Activated T-helper 9 cell treated with anti-CD3 and anti-CD28 coated beads, Interleukin-2, amount 50 U/mL, for 16 hours (primary cell): ENCODE measurements around the gene CFAP100.

Experiments
- DNase-seq: peaks from one replicate; pipeline ENCODE4 v3.0.0-alpha.2; 2020; ENCODE audit warnings: low read depth

The CFAP100 gene

DNA sequence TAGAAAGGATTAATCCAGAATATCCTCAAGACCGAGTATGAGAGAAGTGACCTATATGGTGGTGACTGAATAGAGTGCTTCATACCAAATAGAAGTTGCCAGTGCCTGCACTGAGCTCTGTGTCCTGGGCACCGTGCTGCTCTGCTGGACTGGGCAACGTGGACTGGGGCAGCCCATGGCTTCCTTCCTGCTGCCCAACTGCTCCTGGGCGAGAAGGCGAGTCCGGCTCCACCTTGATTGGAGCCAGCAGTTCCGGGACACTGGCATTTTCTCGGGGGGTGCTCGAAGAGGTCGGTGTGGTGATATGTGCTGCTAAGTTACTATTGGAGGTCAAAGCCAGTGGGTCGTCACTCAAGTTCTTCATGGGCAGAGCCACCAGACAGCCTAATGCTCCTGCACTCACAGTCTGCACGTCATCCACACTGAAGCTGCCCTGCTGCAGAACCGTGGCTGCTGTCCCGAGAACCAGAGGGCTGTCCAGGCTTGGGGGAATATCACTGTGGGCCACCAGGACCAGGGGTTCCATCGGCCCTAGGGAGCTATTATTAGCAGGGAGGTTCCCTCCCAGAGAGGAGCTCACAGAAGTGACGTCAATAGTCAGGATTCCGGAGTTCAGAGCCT lies 66.9 kb downstream of the CFAP100 start:
- no peak for DNase-seq

DNA sequence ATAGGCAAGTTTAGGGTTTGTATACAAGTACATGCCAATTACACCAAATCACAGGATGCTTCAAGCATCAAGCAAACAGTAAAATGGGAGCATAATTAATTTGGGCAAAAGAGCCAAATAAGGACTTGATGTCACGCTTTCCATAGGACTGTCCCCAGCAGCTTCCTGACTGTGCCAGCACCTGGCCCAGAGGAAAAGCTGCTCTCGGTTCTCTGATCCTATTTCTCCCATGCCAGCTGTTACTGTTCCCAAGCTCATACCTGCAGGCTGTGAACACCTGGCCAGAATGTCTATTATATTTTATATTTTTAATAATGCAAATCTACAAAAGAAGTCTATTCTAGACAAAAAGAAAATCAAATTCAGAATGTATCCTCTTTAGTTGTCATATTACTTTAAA lies 68.8 kb downstream of the CFAP100 start:
- DNase-seq, result no peak

DNA sequence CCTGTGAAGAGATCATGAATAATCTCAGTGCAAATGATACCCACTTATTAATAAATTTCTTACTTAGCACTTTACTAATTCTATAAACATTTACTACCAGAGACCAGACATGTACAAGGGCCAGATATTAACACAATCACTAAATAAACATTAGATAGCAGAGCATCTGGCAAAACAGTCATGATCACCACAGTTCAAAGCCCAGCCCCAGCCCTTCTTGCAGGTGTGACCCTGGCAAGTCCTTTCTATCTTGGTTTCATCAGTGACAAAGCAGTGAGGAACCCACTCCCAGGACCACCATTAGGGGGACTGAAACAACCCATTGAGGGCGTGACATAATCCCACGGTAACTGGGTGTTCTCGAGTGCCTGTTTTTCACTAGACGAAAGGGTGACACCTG lies 69.4 kb downstream of the CFAP100 start:
- no peak for DNase-seq

DNA sequence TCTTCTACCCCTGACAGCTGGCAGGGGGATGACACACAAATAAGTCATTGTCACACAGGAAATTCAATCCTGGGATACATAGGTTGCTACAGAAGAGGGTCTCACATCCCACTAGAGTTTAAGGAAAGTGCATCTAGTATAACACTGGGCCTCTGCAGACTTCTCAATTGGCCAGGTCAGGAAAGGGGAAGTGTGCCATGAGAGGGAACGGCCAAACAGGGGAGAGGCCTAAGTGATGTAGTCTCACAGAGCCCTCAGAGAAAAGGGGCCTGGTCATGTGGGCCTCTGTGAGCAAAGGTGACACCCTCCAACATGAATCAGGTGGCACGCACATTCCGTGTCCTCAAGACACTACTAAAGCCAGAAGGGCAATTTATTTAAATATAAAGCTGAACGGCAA lies 69.8 kb downstream of the CFAP100 start:
- DNase-seq, result no peak

DNA sequence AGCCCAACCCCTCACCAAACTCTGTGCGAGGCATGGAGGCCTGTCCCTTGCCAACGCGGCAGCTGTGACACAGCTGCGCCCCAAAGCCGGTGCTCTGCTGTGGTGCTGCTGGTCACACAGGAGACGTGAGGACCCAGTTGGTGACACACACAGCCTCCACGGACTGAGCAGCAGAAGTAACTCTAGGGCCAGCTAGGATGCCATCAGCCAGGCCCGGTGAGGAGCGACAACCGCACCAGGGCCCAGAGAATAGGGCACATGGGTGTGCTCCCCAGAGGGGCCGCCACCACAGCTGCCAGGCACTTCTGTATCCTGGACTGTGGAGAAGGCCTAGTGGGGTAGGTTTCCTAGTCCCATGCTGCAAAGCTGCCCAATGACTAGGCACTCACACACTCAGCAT lies 70.3 kb downstream of the CFAP100 start:
- DNase-seq, result no peak

DNA sequence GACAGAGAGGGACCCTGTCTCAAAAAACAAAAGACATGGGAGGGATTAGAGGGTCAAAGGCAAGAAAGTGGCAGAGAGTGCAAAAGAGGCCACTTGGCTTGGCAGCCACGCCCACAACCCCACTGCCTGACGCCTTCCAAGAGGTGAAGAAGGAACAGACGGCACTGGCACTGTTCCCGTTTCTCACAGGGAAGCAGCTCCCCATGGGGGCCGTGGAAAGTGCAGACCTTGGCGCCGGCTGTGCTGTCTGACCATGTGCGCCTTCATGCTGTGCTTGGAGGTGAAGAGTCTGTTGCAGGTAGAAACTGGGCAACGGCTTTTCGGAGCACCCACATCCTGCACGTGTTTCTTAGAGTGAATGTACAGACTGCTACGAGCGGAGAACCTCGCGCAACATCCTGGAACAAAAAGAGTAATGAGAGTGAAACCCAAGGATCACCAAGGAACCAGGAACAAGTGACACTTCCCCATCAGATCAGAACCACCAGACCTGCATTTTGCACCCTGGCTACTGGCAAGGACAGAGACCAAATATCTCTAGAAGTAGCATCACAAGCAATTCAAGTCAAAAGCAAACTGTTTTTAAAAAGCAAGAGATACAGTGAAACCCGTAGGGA lies 71.3 kb downstream of the CFAP100 start:
- no peak for DNase-seq

DNA sequence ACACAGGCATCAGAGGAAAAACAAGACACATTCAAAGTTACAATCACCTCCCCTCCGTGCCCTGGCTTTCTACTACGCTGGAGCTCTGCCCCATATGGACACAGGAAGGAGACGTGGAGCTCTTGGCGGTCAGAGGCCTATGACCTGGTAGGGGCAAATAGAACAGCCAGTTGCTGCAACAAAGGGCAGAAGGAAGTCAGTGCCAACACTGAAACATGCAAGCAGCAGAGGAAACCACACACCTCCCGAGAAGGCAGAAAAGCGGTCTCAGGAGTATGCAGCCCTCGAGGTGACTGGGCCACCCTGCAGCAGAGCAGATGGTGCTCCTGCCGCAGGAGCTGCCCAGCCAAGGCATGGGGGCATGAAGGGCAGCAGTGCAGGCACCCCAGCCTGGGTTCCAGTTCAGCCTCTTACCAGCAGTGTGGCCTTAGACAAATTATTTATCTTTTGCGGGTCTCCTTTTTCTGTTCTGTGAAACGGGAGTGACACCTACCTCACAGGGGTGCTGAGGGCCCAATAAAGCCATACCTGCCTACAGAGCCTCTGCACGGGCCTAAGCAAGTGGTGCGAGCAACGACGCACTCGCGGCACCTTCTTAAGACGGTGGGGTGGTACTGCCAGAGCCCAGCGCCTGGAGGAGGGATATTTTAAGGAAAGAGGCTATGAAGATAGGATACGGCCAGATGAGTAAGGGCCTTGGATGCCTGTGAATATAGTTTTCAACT lies 72.3 kb downstream of the CFAP100 start:
- no peak for DNase-seq

DNA sequence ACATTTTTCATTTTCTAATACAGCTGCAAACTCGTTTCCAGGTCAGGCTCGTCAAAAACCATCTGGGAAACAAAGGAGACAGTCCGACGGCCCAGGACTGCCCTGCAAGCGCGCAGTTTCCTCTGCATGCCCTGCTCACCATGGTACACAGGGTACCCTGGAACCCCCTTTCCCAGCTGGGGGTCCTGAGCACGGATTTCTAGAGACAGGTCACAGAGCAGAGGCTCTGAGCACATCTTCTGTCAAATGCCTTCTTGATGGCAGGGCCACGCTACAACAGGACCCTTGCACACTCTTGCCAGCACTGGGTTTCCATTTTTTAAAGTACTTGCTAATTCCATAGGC lies 72.9 kb downstream of the CFAP100 start:
- no peak for DNase-seq

DNA sequence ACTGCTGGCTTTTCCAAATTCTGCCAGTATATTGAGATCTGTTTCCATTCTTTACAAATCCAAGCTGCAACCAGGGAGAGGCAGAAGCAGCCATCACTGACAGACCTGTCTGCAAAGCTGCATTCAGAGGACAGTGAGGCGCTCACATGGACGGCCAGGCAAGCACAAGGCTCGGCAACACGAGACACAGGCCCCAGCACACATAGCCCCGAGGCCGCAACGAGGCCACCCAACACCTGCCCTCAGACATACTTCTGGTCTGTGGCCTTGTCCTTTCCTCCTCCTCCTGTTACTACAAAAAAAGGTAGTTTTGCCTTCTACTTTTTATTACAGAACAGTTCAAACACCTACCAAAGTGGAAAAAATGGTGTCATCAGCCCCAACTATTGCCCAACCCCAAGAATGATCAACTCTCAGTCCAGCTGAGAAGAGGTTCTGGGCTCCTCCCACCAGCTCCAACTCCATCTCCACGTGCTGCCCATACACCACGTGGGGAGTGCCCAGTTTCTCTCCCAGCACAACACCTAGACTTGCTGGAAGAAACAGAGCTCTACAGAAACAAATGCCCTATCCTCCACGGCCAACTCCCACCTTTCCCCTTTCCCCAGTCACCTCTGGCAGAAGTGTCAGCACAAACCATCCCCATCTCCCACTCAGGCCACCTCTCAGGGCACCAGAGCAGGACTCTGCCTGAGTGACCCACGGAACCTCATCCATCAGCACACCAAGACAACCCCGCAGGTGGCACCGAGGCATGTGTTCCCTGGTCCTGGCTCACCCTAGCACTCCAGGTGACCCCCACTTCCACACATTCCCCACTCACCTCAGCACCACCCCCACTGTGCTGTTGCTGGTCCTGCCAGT lies 73.6 kb downstream of the CFAP100 start:
- DNase-seq, result no peak

DNA sequence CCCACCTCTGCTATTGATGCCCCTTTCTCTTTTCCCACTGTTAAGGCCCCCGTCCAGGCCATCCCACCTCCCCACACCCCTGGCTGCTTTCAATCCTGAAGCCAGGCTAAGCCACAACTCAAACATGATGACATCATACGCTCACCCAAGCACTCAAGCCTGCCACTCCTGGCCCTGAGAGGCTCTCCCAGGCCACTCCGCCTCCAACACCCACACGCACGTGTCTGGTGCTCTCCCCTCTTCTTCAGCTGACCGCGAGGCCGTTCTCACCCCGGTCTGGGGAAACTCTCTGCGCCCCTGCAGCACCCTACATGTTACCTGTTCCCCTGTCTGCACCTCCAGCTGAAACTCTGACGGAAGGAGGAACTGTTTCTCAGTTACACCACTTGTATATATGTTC lies 74.8 kb downstream of the CFAP100 start:
- no peak for DNase-seq

DNA sequence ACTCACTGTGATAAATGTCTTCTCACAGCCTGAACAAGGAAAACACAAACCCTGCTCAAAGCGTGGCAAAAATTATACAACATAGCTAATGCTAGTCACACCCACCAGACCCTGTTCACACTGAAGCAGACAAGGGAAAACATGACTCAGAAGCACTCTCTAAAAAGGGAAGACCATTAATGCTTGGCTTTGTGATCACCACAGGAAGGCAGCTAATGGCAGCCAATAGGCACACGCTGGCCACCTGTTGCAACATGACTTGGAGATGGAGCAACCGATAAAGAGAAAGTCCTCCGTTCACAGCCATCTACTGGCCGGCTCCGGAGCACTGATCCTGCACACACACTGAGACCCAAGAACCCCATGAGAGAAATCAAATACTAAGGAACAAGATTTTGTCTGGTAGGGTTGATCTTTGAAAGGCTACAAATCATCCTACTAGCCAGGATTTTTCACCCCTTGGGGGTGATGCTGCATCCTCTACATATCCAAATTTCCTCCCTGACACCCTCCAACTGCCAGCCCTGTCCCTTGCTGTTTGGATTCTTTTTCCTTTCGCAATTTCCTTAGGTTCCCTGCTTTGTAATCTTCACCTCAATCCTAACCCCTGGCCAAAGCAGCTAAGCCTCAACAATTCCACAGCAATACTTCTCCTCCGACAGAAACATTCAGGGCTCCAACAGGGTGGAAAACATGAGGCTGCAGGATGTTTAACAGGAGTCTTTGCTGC lies 77.7 kb downstream of the CFAP100 start:
- DNase-seq, result no peak

DNA sequence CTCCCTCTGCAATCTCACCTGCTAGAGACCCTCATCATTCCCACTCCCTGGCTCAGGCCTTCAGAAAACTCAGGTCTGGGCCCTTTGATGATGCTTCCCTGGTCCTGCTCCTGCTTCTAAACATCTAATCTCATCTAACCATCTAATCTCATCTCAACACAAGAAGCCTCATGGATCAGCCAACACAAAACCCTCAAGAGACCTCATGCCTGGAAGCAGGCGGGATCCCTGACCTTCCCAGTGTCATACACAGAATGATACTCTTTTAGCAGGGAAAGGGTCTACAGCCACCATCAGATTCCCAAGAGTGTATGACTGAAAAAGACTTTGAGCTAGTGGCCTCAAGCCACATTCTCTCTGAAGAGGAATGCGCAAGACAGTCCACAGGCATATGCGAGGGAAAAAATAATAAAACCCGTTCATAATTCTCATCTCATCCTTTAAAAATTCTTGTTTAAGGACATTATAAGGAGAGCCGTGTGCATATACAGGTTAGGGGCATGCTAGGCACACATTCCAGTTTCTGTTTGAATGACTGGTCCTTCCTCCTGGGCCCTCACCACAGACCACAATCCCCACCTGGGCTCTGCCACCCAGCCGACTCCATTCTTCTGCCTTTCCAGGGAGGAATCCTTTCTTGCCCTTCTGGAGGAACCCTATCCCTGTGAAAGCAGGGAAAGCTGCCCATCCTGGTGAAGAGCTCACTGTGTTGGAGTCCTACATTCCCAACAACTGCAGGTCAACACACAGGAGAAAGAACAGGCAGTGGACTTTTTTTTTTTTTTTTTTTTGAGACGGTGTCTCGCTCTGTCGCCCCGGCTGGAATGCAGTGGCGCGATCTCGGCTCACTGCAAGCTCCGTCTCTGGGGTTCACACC lies 78.8 kb downstream of the CFAP100 start:
- no peak for DNase-seq

DNA sequence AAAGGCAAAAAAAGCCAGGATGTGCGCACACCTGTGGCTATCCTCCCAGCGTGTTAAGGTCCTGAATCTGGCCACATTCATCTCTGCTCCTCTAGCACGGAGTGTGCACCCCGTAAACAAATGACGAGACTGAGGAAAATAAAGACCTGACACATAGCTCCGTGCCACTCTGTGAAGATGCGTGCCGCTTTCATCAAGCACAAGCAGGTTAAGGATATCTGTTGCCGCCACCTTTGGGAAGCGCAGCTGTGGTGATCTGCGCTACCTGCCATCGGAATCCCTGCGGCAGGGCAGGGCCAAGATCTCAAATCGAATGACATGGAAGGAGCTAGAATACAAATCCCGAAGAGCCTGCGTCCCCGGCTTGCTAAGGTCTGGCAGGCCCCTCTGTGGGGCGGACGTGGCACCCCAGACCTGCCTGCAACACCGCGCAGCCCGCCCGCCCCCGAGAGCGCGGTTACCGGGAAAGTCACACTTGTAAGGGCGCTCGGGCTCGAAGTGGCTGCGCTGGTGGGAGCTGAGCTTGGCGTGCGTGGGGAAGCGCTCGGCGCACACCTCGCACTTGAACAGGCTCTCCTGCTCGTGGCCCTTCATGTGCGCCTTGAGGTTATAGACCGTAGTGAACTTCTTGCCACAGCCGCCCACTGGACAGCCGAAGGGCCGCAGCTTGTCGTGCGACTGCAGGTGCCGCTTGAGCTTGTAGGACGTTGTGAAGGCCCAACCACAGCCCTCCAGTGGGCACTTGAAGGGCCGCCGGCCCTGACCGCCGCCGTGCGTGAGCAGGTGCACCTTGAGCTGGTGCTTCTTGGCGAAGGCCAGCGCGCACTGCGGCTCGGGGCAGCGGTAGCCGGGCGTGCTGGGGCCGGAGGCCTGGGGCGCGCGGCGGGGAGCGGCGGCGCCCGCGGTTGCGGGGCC lies 80.0 kb downstream of the CFAP100 start:
- DNase-seq, result peak; percentile 17

DNA sequence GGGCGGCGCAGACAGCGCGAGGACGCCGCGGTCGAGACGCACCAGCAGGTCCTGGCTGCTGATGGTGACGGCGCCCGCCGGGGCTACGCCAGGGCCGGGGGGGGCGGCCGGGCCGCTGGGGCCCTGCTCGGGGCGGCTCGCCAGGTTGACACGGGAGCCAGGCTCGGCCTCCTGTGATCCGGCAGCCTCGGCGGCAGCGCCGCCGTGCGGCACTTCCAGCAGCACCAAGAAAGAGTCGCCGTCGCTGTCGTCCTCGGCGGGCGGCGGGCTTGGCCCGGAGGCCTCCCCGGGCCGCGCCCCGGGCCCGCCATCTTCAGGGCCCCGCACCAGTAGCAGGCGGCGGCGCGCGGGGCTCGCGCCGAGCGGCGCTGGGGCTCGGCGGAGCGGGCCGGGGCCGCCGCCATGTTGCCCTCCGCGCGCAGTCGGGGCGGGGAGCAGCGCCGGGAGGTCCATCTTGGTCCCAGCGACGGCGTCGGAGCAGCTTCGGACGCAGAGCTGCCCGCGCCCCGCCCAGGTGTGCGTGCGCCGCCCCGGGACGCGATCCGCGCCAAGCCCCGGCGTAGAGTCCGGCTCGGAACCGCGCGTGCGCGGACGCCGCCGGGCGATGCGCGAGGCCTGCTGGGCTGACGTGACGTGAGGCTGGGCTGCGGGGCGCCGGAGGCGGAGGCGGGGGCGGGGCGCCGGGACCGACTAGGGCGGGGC lies 80.9 kb downstream of the CFAP100 start, which contains the start of gene ZXDC:
Gene ZXDC, minus strand, starts transcription at position 479 of the 702 bp plus-strand sequence. Its CDS starts 26 bp downstream, at position 453.
- DNase-seq, result peak; percentile 91

DNA sequence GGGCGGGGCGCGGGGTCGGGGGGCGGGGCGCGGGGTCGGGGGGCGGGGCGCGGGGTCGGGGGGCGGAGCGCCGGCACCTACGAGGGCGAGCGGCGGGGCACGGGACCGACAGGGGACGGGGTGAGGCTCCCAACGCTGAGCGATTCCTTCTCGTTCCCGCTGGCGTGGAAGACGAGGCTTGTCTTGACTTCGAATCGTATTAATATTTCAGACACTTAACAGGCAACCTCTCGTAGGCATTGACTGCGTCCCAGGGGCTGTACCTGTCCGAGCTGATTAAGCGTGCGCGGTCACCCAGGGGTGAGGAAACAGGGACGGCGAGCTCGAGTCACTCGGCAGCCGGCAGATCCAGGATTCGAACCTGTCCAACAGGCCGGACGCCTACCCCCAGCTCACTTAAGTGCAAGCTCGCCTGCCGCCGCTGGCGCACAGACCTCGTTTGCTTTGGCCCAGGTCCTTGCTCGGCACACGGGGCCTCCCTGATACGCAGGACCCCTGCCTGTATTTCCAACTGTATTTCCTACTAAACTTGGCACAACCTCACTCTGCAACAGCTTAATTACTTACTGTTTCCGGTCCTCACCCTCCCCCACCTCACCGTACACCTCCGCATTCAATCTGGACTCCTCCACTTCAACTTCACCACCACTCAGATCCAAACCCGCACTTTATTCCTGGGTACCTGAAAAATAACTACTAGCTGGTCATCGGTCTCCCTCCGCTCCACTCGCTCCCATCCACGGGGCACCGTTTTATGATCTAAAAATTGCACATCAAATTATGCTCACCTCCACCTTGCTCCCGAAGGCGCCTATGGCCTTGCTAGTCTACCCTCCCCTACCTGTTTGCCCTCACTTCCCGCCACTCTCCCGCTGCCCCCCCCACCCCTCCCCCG lies 81.7 kb downstream of the CFAP100 start:
- DNase-seq, result no peak

DNA sequence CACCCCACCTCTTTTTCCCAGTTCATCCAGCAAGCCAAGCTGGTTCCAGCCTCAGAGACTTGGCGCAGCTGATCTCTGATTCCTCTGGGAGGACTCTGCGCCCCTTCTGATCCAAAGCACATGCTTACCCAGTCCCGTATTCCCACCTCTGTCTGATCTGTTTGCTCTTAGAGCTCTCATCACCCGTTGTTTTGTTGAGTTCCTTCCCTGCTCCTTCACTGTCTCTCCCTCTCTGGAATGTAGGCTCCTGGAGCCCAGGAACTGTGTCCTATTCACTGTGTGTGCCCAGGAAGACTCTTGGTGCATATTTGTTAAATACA lies 82.3 kb downstream of the CFAP100 start:
- no peak for DNase-seq

DNA sequence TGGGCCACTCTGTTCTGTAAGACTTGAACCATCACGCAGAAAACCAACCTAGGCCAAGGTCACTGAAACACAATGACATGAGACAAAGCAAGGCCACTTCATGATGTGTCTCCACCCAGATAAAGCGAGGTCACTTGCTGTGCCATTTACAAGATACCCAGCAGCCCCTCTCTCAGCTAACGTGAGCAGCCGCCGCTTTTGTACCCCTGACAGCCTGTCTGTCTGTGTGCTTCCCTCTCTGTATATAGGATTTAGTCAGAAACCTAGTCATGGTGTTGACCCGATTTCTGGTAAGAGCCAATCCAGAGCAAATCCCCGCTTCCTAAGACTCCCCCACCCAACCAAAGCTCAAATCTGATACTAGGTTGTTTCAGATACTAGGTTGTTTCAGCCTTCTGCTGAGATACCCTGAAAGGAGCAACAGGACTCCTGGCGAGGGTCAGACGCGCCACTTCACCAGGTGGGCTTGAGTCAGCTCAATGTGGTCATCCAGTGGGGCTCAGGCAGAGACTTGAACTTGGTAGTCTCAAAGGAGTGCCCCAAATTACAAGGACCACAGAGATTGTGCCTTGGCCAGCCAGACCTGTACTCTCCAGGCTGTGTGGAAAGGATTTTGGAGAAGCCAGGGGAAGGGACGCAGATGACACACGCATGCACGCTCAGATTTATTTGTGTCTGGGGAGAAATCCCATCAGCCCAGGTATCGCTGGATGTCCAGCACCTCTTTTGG lies 84.0 kb downstream of the CFAP100 start:
- DNase-seq, result no peak

DNA sequence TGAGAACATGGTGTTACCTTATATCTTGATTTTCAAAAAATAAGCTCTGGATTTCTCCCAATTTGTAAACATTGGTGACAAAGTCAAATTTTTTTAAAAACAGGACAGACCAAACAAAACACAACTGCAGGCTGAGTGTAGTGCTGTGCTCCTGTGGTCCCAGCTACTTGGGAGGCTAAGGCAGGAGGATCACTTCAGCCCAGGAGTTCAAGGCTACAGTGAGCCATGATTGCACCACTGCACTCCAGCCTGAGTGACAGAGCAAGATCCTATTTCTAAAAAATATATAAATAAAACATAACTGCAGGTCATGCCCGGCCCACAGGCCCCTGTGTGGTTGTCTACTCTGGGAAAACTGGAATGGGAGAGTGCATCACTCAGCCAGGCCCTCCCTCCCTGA lies 84.9 kb downstream of the CFAP100 start:
- DNase-seq, result no peak
